H1 (cell line): Measurements from ENCODE around the gene PIANP. TPM values are rescaled to one million over a fixed set of nuclear protein-coding genes. Genes with fewer than 3 reads are reported as not detected.
A peak's percentile ranks its signal among the peaks of the same experiment; 100 is the strongest.

Experiments used
- CHD7 ChIP-seq: fragments of 300-600 bp; sonication (generic); IDR thresholded peaks from 2 replicates; pipeline ENCODE4 v1.7.1; 2012; ENCODE audit warnings: low read length, moderate library complexity, mild to moderate bottlenecking, inconsistent platforms; ENCODE audit not compliant: insufficient replicate concordance
- CTBP2 ChIP-seq: IDR thresholded peaks from 2 replicates; pipeline ENCODE4 v1.7.0; 2011; ENCODE audit warnings: borderline replicate concordance, mild to moderate bottlenecking, moderate library complexity, mixed read lengths, low read length; ENCODE audit not compliant: insufficient read depth, insufficient read length
- CTCF ChIP-seq, 3 experiments: IDR thresholded peaks; 1 replicate in 2 of 3; 2 replicates in 1 of 3; pipeline versions ENCODE4 v1.5.1 to v1.6.1; 2011; ENCODE audit warnings: low read length in 3 of 3, mild to moderate bottlenecking in 3 of 3, inconsistent platforms in 2 of 3, low read depth in 1 of 3, moderate library complexity in 1 of 3; ENCODE audit not compliant: insufficient read depth in 1 of 3; ENCODE audit errors: control extremely low read depth in 1 of 3
- KDM4A ChIP-seq: IDR thresholded peaks from one replicate; pipeline ENCODE4 v1.7.1; 2012; ENCODE audit warnings: low read depth, mild to moderate bottlenecking, moderate library complexity, low read length, inconsistent platforms; ENCODE audit not compliant: severe bottlenecking
- SAP30 ChIP-seq: fragments of 300-600 bp; sonication (generic); IDR thresholded peaks from 2 replicates; pipeline ENCODE4 v1.7.1; 2012; ENCODE audit warnings: low read length, moderate library complexity, mild to moderate bottlenecking, inconsistent platforms; ENCODE audit not compliant: insufficient read depth, insufficient replicate concordance
- TBP ChIP-seq: IDR thresholded peaks from 2 replicates; pipeline ENCODE4 v1.6.1; 2011; ENCODE audit warnings: low read depth, low read length, improper control_type of control experiment
- polyA plus RNA-seq, 7 experiments: library from polyadenylated mRNA; depleted of rRNA in 3 of 7; stranded (reverse) in 5 of 7; unstranded in 2 of 7; fragments of >200 nt in 5 of 7; fragments of 200-250 nt in 2 of 7; gene quantifications; 1 replicate in 5 of 7; 2 replicates in 1 of 7; 4 replicates in 1 of 7; pipeline versions ENCODE4 v1.2.1 to v1.2.3, GENCODE V29; 2011 to 2013; ENCODE audit warnings: missing spikeins in 2 of 7, mixed read lengths in 2 of 7
- total RNA-seq: library from RNA; stranded (reverse); fragmentation: NEBNext Ultra II Directional; extraction: Animal tissue kit (Norgen Biotek cat#: 25700); gene quantifications from 2 replicates; pipeline ENCODE4 v1.2.1, GENCODE V29; 2021

The PIANP gene
- total and polyA plus RNA-seq, 2 of the 8 experiments (the other 6 are each of a cell fraction or from before 2014, with no cell fraction given) = 6.3 to 9.8 TPM

DNA sequence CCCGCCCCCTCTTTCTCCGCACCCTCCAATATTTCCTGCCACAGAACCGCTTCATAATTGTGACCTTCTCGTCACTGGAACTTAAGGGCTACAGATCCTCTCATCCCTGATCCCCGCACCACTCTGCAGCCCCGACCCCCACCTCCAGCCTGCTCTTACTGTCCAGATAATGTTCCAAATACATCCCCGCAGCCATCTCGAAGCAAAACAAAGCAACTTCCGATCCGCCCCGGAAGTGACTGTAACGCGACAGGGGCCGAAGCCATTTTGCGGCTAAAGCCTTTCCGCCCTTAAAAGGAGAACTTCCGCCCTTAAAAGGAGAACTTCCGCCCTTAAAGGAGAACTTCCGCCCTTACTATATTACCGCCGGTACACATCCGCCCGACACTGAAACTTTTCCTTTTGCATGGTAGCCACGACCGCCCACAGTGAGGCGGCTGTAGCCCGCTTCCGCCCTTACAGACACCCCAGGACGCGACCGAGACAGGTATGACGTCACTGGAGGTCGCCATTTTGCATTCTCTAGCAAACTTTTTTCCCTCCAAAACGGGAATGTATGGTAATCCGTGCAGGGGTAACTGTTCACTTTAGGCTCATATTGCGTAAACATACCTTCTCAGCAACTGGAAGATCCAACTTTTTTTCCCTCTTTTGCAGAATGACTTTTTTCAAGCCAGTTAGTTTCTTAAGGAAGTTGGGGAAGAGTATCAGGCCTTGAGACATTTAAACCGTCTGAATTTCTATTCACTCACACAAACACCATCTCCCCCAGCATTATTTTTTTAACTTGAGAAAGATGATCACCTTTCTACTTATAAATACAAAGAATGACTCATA is 37.5 kb downstream of the PIANP start, which contains the start of gene ING4 (continued):
- no peak for TF ChIP-seq CHD7
- TF ChIP-seq TBP = no peak; the same call in none of the 2 replicates
- no peak for TF ChIP-seq CTCF (IDR thresholded peaks at IDR 0.05; ENCODE audit: control extremely low read depth in 1 of 3, insufficient read depth in 1 of 3, low read depth in 1 of 3, low read length in 3 of 3)
- peak; percentile 20 for TF ChIP-seq CTBP2
- TF ChIP-seq SAP30 = no peak
- peak; percentile 80 for TF ChIP-seq KDM4A
